ENCODE results near the gene SMIM11. TPM values are rescaled to one million over a fixed set of nuclear protein-coding genes. Genes with fewer than 3 reads are reported as not detected.

Gene SMIM11
- total and polyA plus RNA-seq, 7 donors, result 6.5 to 32.9 (median 25.5) TPM

GRCh38 chr21:34358866-34359265 is 16.4 kb upstream of the SMIM11 start:
- DNase-seq (no peak), ATAC-seq (no peak)
- intact Hi-C loops (cut with DNase I), result no loop called here
- peaks cover 0 to 2% (median 0%) of the 10 kb centered on the region in 3 donors for H3K27me3 ChIP-seq (ENCODE audit: insufficient read depth in 3 of 3, low read length in 2 of 3)
- 48 to 96% (median 63%) methylated on average over 1 of the region's 1 CpG for WGBS, 3 donors
- no peaks in the 10 kb centered on the region for H3K36me3 ChIP-seq (ENCODE audit: insufficient read depth in 1 of 2, low read depth in 1 of 2)
- H3K9me3 ChIP-seq, result no peaks in the 10 kb centered on the region
- TF ChIP-seq, protein P1, sequence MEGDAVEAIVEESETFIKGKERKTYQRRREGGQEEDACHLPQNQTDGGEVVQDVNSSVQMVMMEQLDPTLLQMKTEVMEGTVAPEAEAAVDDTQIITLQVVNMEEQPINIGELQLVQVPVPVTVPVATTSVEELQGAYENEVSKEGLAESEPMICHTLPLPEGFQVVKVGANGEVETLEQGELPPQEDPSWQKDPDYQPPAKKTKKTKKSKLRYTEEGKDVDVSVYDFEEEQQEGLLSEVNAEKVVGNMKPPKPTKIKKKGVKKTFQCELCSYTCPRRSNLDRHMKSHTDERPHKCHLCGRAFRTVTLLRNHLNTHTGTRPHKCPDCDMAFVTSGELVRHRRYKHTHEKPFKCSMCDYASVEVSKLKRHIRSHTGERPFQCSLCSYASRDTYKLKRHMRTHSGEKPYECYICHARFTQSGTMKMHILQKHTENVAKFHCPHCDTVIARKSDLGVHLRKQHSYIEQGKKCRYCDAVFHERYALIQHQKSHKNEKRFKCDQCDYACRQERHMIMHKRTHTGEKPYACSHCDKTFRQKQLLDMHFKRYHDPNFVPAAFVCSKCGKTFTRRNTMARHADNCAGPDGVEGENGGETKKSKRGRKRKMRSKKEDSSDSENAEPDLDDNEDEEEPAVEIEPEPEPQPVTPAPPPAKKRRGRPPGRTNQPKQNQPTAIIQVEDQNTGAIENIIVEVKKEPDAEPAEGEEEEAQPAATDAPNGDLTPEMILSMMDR (IDR thresholded peaks at IDR 0.05), result no peak
- H3K27ac ChIP-seq, result no peak overlapping the region
- H3K4me1 ChIP-seq, result peaks cover 2% of the 10 kb centered on the region
- H3K4me3 ChIP-seq, result no peak overlapping the region

DNA sequence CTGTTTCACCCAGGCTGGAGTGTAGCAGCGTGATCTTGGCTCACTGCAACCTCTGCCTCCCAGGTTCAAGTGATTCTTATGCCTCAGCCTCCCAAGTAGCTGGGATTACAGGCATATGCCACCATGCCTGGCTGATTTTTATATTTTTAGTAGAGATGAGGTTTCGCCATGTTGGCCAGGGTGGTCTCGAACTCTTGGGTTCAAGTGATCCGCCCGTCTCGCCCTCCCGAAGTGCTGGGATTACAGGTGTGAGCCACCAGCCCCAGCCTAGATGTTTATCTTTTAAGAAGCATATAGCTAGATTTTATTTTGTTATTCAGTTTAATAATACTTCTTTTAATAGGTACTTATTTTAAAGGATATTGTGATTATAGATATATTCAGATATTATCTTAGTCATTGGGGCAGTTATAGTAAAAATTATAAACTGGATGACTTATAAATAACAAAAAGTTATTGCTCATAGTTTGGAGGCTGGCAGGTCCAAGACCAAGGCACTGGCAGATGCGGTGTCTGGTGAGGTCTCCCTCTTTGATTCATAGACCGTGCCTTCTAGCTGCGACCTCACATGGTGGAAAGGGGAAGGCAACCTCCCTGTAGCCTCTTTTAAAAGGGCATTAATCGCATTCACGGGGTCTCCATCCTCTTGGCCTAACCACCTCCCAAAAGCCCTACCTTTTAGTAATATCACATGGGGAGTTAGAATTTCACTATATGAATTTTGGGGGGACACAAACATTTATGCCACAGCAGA is 14.6 kb upstream of the SMIM11 start:
- 88 to 91% (median 90%) methylated on average over 12 of the region's 12 CpGs for WGBS, 3 donors
- Histone ChIP-seq H3K27ac (no peak overlapping the region), H3K4me1 (peaks cover 2% of the 10 kb centered on the region), H3K27me3 (ENCODE audit: insufficient read depth in 3 of 3, low read length in 2 of 3) (no peaks in the 10 kb centered on the region), H3K4me3 (no peak overlapping the region), H3K36me3 (ENCODE audit: insufficient read depth in 1 of 2, low read depth in 1 of 2) (no peaks in the 10 kb centered on the region), H3K9me3 (no peaks in the 10 kb centered on the region)
- DNase-seq (no peak), ATAC-seq (no peak)
- TF ChIP-seq, protein P1 (IDR thresholded peaks at IDR 0.05), result no peak
- intact Hi-C loops (cut with DNase I), result no loop called here

- 16 to 28% (median 18%) methylated on average over 3 of the region's 3 CpGs for WGBS, 3 donors
- intact Hi-C loops (cut with DNase I), result no loop called here
- TF ChIP-seq, protein P1 (IDR thresholded peaks at IDR 0.05), result no peak
- no peaks in the 10 kb centered on the region for H3K36me3 ChIP-seq (ENCODE audit: insufficient read depth in 1 of 2, low read depth in 1 of 2)
- H3K4me3 ChIP-seq, result peak overlapping the region; percentile 36
- H3K27me3 ChIP-seq (ENCODE audit: insufficient read depth in 3 of 3, low read length in 2 of 3), result no peaks in the 10 kb centered on the region
- H3K9me3 ChIP-seq, result no peaks in the 10 kb centered on the region
- H3K4me1 ChIP-seq, result peaks cover 2% of the 10 kb centered on the region
- no peak for DNase-seq
- no peak overlapping the region for H3K27ac ChIP-seq
- ATAC-seq, result peak in 2 of 4 donors; percentile 17 to 22
Observed at GRCh38 chr21:34362136-34362444, 13.2 kb upstream of the SMIM11 start.

- no peaks in the 10 kb centered on the region for H3K36me3 ChIP-seq (ENCODE audit: insufficient read depth in 1 of 2, low read depth in 1 of 2)
- DNase-seq (no peak), ATAC-seq (no peak)
- H3K27ac ChIP-seq, result no peak overlapping the region
- TF ChIP-seq, protein P1 (IDR thresholded peaks at IDR 0.05), result no peak
- H3K27me3 ChIP-seq (ENCODE audit: insufficient read depth in 3 of 3, low read length in 2 of 3), result no peaks in the 10 kb centered on the region
- H3K9me3 ChIP-seq, result no peaks in the 10 kb centered on the region
- WGBS, 3 donors, result 97 to 100% (median 98%) methylated on average over 3 of the region's 3 CpGs
- H3K4me3 ChIP-seq, result no peak overlapping the region
- H3K4me1 ChIP-seq, result peaks cover 2% of the 10 kb centered on the region
- intact Hi-C loops (cut with DNase I), result no loop called here
Observed at GRCh38 chr21:34362670-34363069, 12.6 kb upstream of the SMIM11 start.

- Histone ChIP-seq H3K4me1 (peaks cover 2% of the 10 kb centered on the region), H3K27me3 (ENCODE audit: insufficient read depth in 3 of 3, low read length in 2 of 3) (no peaks in the 10 kb centered on the region), H3K36me3 (ENCODE audit: insufficient read depth in 1 of 2, low read depth in 1 of 2) (no peaks in the 10 kb centered on the region), H3K4me3 (no peak within 1 kb of the TSS), H3K27ac (no peak within 1 kb of the TSS), H3K9me3 (no peaks in the 10 kb centered on the region)
- 77 to 93% (median 90%) methylated on average over 3 of the region's 3 CpGs for WGBS, 3 donors
- intact Hi-C loops (cut with DNase I), result no loop called here
- ATAC-seq (no peak), DNase-seq (no peak)
- TF ChIP-seq, protein P1 (IDR thresholded peaks at IDR 0.05), result no peak
Observed at GRCh38 chr21:34363733-34364132, 11.6 kb upstream of the SMIM11 start, which contains the start of gene KCNE2. Gene KCNE2, plus strand, starts transcription at chr21:34364006. Its CDS starts 6,473 bp downstream, at chr21:34370479.
